SK-N-SH (cell line): Measurements from ENCODE around the gene SCUBE3.

Experiments used
- USF1 ChIP-seq: IDR thresholded peaks from 2 replicates; pipeline ENCODE4 v1.4.0; 2012; ENCODE audit warnings: low read depth, borderline replicate concordance
- USF2 ChIP-seq: fragments of 150-350 bp; IDR thresholded peaks from 2 replicates; pipeline ENCODE4 v1.6.1; 2017; ENCODE audit warnings: antibody characterized with exemption, low read length, low read depth, borderline replicate concordance

- TF ChIP-seq USF1 (no peak), USF2 (no peak)
Measured at GRCh38 chr6:35213298-35213791, 411 bp upstream of the SCUBE3 start.
